OCI-LY7 (cell line): ENCODE data around the gene PAPSS1. TPM values are rescaled to one million over a fixed set of nuclear protein-coding genes. Genes with fewer than 3 reads are reported as not detected.

Experiments
- BruUV-seq: library from RNA; stranded (reverse); fragments of 400-500 nt; replicated peaks from 2 replicates; lab custom pipeline; 2021; lab: Mats Ljungman, UMichigan
- CTCF ChIA-PET: fragments of 300-600 bp; sonication (Branson Sonifier 250); formaldehyde crosslinking; loops from one replicate; lab custom pipeline; 2022; ENCODE audit warnings: antibody characterized with exemption; ENCODE audit not compliant: unreplicated experiment; lab: Charles Lee
- POLR2A ChIA-PET: fragments of 300-600 bp; sonication (Branson Sonifier 250); formaldehyde crosslinking; loops from one replicate; lab custom pipeline; 2022; ENCODE audit warnings: antibody characterized with exemption; lab: Charles Lee
- DNase-seq: peaks from one replicate; pipeline ENCODE4 v3.0.0-alpha.2; 2015; ENCODE audit warnings: low spot score
- H2AFZ ChIP-seq: fragments of 200-600 bp; sonication (generic), shearing (Covaris generic); 2 replicates; pipeline ENCODE4 v1.6.1; 2014; ENCODE audit warnings: mild to moderate bottlenecking, antibody characterized with exemption, low read length, moderate library complexity
- H3K27ac ChIP-seq: fragments of 200-600 bp; sonication (generic); 2 replicates; pipeline ENCODE4 v1.5.1; 2014; ENCODE audit warnings: mixed run types, low read depth, mild to moderate bottlenecking, moderate library complexity, low read length, inconsistent platforms; ENCODE audit not compliant: poor library complexity, severe bottlenecking
- H3K36me3 ChIP-seq: fragments of 200-600 bp; sonication (generic); 2 replicates; pipeline ENCODE4 v1.6.1; 2014; ENCODE audit warnings: mild to moderate bottlenecking, antibody characterized with exemption, low read length, moderate library complexity, mixed read lengths; ENCODE audit not compliant: insufficient read depth
- H3K4me1 ChIP-seq: fragments of 200-600 bp; sonication (generic); 2 replicates; pipeline ENCODE4 v1.5.1; 2014; ENCODE audit warnings: mild to moderate bottlenecking, low read length; ENCODE audit not compliant: insufficient read depth, poor library complexity, severe bottlenecking
- H3K4me2 ChIP-seq: fragments of 200-600 bp; sonication (generic); 2 replicates; pipeline ENCODE4 v1.6.1; 2014; ENCODE audit warnings: mild to moderate bottlenecking, low read length
- H3K4me3 ChIP-seq: fragments of 200-600 bp; sonication (generic); 2 replicates; pipeline ENCODE4 v1.5.1; 2014; ENCODE audit warnings: mild to moderate bottlenecking, low read depth, low read length; ENCODE audit not compliant: poor library complexity, severe bottlenecking
- H3K79me2 ChIP-seq: fragments of 200-600 bp; sonication (generic); 2 replicates; pipeline ENCODE4 v1.6.1; 2016; ENCODE audit warnings: low read depth, mild to moderate bottlenecking, low read length, moderate library complexity, mixed read lengths; ENCODE audit not compliant: insufficient read depth
- H3K9me2 ChIP-seq: fragments of 200-600 bp; sonication (generic); 2 replicates; pipeline ENCODE4 v1.6.1; 2016; ENCODE audit warnings: mild to moderate bottlenecking, low read length, mixed read lengths; ENCODE audit not compliant: insufficient read depth
- H3K9me3 ChIP-seq: fragments of 200-600 bp; sonication (generic); 2 replicates; pipeline ENCODE4 v1.6.1; 2014; ENCODE audit warnings: mild to moderate bottlenecking, mixed run types, low read length, mixed read lengths
- H4K20me1 ChIP-seq: fragments of 200-600 bp; sonication (generic); 2 replicates; pipeline ENCODE4 v1.6.1; 2014; ENCODE audit warnings: mild to moderate bottlenecking, antibody characterized with exemption, low read length, moderate library complexity, mixed read lengths; ENCODE audit not compliant: insufficient read depth
- EZH2phosphoT487 ChIP-seq: fragments of 200-600 bp; sonication (generic); IDR thresholded peaks from 2 replicates; pipeline ENCODE4 v1.6.1; 2018; ENCODE audit warnings: low read depth, borderline replicate concordance, mild to moderate bottlenecking, mixed run types, antibody characterized with exemption, low read length, moderate library complexity, mixed read lengths
- intact Hi-C: fragments of 100-400 bp; cut with micrococcal nuclease; formaldehyde crosslinking; loops from one replicate; pipeline ENCODE4 v1.10.0; 2022; ENCODE audit not compliant: unreplicated experiment
- total RNA-seq, 2 experiments: library from RNA; depleted of rRNA in 1 of 2; stranded (reverse); fragments of >200 nt in 1 of 2; shearing (Covaris generic) in 1 of 2; gene quantifications; 2 replicates each; pipeline ENCODE4 v1.2.3, GENCODE V29; 2014 to 2022
- TF ChIP-seq, protein P1 (sequence below): fragments of 200-600 bp; sonication (generic); conservative IDR thresholded peaks from 2 replicates; pipeline ENCODE4 v1.5.1; 2014; ENCODE audit warnings: mild to moderate bottlenecking, antibody characterized with exemption, low read length, moderate library complexity, mixed read lengths

PAPSS1 gene
- total RNA-seq, 2 experiments from 2014 or later, result 62.0 to 118 TPM

DNA sequence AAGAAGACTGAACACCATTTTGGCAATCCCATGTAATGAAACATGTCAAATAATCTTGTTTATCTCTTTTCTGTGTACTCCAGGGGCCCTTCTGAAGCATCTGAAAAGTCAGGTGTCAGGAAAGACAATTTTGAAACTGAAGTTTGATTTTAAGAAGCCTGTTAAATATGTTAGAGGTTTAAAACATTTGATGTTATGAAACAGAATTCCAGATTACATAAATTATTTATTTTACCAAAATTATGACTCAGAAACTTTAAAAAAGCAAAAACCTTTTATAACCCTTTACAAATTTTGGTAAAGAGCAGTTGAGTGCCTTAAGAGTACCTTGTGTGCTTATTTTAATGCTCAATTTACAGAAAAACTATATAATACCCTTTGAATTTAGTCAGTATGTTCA is 130.8 kb downstream of the PAPSS1 start:
- Histone ChIP-seq H2AFZ (no peak overlapping the region), H3K9me2 (no peaks in the 10 kb centered on the region), H3K36me3 (no peaks in the 10 kb centered on the region), H4K20me1 (no peaks in the 10 kb centered on the region), H3K4me2 (no peak overlapping the region), H3K79me2 (no peaks in the 10 kb centered on the region), H3K9me3 (no peaks in the 10 kb centered on the region), H3K4me1 (peaks cover 8% of the 10 kb centered on the region), H3K4me3 (no peak overlapping the region), H3K27ac (no peak overlapping the region)
- intact Hi-C loops, result no loop called here
- no TSS peak for BruUV-seq
- TF ChIP-seq, protein P1, sequence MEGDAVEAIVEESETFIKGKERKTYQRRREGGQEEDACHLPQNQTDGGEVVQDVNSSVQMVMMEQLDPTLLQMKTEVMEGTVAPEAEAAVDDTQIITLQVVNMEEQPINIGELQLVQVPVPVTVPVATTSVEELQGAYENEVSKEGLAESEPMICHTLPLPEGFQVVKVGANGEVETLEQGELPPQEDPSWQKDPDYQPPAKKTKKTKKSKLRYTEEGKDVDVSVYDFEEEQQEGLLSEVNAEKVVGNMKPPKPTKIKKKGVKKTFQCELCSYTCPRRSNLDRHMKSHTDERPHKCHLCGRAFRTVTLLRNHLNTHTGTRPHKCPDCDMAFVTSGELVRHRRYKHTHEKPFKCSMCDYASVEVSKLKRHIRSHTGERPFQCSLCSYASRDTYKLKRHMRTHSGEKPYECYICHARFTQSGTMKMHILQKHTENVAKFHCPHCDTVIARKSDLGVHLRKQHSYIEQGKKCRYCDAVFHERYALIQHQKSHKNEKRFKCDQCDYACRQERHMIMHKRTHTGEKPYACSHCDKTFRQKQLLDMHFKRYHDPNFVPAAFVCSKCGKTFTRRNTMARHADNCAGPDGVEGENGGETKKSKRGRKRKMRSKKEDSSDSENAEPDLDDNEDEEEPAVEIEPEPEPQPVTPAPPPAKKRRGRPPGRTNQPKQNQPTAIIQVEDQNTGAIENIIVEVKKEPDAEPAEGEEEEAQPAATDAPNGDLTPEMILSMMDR, result no peak
- no peak for TF ChIP-seq EZH2phosphoT487
- ChIA-PET POLR2A (interaction anchor here (0.7 kb wide), 1 partner anchor 15 kb away, joined by 3 read pairs; no protein-coding TSS in a partner anchor), CTCF (no interaction called here)
- DNase-seq, result no peak

DNA sequence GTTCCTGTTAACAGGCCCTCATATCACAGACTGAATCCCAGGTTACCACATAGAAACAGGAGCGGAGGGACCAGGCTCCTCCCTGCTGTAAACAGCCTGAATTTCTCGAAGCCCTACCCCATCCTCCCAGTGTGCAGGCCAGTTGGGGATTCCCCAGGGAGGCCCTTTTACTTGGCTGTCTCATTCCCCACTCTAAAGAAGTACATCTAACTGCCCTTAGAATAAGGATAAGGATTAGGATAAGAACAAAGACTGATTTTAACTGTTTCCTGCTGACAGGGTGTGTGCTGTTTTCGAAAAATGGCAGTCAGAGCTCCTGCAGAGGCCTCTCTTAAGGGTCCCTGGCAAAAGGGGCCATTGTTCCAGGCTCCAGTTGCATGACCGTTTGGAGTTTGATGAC is 133.7 kb downstream of the PAPSS1 start:
- Histone ChIP-seq H3K27ac (no peak overlapping the region), H3K36me3 (no peaks in the 10 kb centered on the region), H3K9me3 (no peaks in the 10 kb centered on the region), H2AFZ (no peak overlapping the region), H3K4me2 (no peak overlapping the region), H4K20me1 (no peaks in the 10 kb centered on the region), H3K79me2 (no peaks in the 10 kb centered on the region), H3K4me3 (no peak overlapping the region), H3K9me2 (no peaks in the 10 kb centered on the region), H3K4me1 (no peaks in the 10 kb centered on the region)
- CTCF ChIA-PET, result no interaction called here
- no peak for DNase-seq
- no TSS peak for BruUV-seq
- POLR2A ChIA-PET, result no interaction called here
- TF ChIP-seq, protein P1, result no peak
- TF ChIP-seq EZH2phosphoT487, result no peak
- intact Hi-C loops, result no loop called here

DNA sequence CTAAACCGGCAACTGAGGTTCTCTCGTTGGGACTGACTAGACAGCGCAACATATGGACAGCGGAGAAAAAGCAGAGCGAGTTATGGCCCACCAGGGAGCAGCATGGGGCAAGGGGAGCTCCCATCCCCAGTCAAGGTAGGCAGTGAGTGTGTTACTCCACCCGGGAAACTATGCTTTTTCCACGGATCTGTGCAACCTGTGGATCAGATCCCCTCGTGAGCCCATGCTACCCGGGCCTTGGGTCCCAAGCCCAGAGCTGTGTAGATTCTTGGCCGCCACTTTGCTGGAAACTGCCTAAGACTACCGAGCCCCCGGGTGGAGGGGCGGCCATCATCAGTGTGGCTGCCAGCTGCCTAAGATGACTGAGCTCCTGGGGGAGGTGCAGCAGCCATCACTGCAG is 140.9 kb downstream of the PAPSS1 start:
- intact Hi-C loops, result loop anchor here (10.0 kb wide), 1 partner anchor 156 kb away; no protein-coding TSS in a partner anchor
- Histone ChIP-seq H2AFZ (no peak overlapping the region), H3K36me3 (no peaks in the 10 kb centered on the region), H3K27ac (no peak overlapping the region), H3K4me3 (no peak overlapping the region), H3K9me3 (no peaks in the 10 kb centered on the region), H3K4me2 (no peak overlapping the region), H3K9me2 (no peaks in the 10 kb centered on the region), H3K79me2 (no peaks in the 10 kb centered on the region), H3K4me1 (no peaks in the 10 kb centered on the region), H4K20me1 (no peaks in the 10 kb centered on the region)
- no peak for TF ChIP-seq EZH2phosphoT487
- TF ChIP-seq, protein P1, result no peak
- no peak for DNase-seq
- BruUV-seq, result no TSS peak
- CTCF ChIA-PET, result no interaction called here
- POLR2A ChIA-PET, result interaction anchor here (0.5 kb wide), 1 partner anchor 1063 kb away, joined by 7 read pairs; no protein-coding TSS in a partner anchor
